GM21528 (cell line): Measurements from ENCODE around the gene SSC5D.

Experiments used
- ATAC-seq: cut with Tn5 transposase; IDR thresholded peaks from one replicate; pipeline ENCODE4 v1.9.1; 2021; ENCODE audit warnings: mild to moderate bottlenecking, moderate library complexity; ENCODE audit not compliant: unreplicated experiment, low FRiP score

SSC5D gene

GRCh38 chr19:55472463-55472862, 15.8 kb upstream of the SSC5D start:
- ATAC-seq: no peak

DNA sequence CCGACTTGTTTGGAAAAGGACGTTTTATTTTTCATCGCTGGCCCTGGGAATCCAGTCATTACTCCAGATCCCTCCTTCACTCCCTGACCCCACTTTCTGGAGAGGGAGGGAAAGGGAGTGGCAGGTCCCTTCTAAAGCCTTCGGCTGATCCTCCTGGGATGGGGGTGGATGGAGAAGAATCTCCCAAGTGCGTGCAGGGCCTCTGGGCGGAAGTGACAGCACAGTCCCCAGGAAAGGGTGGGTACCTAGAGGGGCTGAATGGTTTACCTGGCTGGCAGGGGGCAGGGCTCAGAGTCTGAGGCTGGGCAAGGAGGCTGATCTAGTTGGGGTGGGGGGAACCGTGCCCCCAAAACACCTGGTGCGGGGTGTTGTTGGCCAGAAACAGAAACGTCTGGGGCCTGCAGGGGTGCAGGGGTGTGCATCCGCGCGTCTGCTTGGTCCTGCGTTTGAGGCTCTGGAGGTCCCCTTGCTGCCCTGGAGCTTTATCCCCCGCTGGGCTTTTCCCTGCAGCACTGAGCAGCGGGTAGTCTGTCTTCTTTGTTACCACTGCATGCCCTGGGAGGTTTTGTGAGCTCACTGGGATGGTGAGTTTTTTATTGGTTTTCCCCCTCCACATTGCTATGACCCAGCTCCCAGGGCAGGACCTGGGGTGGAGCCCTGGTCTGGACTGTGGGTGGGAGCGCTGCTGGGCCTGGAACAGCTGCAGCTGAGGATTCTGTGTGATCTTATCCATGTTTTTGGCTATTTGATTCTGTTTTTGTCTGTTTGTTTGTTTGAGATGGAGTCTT, 14.8 kb upstream of the SSC5D start:
- no peak for ATAC-seq

- no peak for ATAC-seq
Observed at GRCh38 chr19:55474269-55475265, 13.7 kb upstream of the SSC5D start.

GRCh38 chr19:55476100-55476775, 12.0 kb upstream of the SSC5D start, which contains the start of gene ZNF628:
ZNF628 (plus strand) TSS chr19:55476617; CDS start chr19:55479911, 3,294 bp downstream.
- peak; percentile 81 for ATAC-seq

DNA sequence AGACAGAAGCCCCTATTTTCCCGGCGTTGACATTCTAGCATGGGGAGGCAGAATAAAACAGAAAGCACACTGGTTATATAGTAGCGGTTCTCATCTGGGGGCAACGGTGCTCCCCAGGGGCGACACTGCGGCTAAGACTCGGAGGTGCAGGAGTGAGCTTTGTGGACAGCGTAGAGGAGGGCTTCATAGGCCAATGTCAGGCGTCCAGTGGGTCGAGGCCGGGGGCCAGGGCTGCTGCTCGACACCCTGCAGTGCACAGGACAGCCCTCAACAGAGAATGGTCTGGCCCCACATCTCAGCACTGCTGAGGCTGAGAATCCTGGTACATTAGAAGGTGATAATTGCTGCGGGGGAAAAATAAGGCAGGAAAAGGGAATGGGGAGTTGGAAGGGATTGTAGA, 10.3 kb upstream of the SSC5D start:
- no peak for ATAC-seq

- no peak for ATAC-seq
Observed at GRCh38 chr19:55478364-55478763, 9.9 kb upstream of the SSC5D start.

GRCh38 chr19:55479045-55479444, 9.2 kb upstream of the SSC5D start:
- no peak for ATAC-seq

- no peak for ATAC-seq
Observed at GRCh38 chr19:55479451-55480230, 8.6 kb upstream of the SSC5D start.

DNA sequence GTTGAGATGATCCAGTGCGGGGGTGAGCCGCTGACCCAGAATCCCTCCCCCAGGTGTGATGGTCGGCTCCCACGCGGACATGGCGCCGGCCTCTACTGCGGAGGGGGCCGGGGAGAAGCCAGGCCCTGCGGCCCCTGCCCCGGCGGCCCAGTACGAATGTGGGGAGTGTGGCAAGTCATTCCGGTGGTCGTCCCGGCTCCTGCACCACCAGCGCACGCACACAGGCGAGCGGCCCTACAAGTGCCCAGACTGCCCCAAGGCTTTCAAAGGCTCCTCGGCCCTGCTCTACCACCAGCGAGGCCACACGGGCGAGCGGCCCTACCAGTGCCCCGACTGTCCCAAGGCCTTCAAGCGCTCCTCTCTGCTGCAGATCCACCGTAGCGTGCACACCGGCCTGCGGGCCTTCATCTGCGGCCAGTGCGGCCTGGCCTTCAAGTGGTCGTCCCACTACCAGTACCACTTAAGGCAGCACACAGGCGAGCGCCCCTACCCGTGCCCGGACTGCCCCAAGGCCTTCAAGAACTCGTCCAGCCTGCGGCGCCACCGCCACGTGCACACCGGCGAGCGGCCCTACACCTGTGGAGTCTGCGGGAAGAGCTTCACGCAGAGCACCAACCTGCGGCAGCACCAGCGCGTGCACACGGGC, 7.0 kb upstream of the SSC5D start:
- no peak for ATAC-seq

- ATAC-seq: no peak
Observed at GRCh38 chr19:55481794-55482155, 6.5 kb upstream of the SSC5D start.

DNA sequence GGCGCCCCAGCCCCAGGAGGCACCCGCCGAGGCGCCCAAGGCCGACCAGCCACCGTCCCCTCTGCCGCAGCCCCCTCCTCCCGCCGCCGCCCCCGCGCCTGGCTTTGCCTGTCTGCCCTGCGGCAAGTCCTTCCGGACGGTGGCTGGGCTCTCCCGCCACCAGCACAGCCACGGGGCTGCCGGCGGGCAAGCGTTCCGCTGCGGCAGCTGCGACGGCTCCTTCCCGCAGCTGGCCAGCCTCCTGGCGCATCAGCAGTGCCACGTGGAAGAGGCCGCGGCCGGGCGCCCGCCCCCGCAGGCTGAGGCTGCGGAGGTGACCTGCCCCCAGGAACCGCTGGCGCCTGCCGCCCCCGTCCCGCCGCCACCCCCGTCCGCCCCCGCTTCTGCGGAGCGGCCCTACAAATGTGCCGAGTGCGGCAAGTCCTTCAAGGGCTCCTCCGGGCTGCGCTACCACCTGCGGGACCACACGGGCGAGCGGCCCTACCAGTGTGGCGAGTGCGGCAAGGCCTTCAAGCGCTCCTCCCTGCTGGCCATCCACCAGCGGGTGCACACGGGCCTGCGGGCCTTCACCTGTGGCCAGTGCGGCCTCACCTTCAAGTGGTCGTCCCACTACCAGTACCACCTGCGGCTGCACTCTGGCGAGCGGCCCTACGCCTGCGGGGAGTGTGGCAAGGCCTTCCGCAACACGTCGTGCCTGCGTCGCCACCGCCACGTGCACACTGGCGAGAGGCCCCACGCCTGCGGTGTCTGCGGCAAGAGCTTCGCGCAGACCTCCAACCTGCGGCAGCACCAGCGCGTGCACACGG, 5.9 kb upstream of the SSC5D start:
- no peak for ATAC-seq

DNA sequence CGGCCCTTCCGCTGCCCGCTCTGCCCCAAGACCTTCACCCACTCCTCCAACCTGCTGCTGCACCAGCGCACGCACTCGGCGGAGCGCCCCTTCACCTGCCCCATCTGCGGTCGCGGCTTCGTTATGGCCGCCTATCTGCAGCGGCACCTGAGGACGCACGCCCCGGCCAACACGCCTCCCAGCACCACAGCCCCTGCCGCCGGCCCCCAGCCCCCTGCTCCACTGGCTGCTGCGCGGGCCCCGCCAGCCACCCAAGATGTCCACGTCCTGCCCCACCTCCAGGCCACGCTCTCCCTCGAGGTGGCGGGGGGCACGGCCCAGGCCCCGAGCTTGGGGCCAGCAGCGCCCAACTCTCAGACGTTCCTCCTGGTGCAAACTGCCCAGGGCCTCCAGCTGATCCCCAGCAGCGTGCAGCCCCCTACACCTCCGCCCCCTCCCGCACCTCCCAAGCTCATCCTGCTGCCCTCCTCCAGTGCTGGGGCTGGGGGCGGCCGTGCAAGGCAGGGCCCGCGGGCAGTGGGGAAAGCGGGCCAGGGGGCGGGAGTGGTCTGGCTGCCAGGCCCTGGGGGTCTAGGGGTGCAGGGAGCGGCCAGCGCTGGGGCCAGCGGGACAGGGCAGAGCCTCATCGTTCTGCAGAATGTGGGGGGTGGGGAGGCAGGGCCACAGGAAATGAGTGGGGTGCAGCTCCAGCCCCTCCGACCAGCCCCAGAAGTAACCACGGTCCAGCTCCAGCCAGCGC, 5.1 kb upstream of the SSC5D start:
- no peak for ATAC-seq

DNA sequence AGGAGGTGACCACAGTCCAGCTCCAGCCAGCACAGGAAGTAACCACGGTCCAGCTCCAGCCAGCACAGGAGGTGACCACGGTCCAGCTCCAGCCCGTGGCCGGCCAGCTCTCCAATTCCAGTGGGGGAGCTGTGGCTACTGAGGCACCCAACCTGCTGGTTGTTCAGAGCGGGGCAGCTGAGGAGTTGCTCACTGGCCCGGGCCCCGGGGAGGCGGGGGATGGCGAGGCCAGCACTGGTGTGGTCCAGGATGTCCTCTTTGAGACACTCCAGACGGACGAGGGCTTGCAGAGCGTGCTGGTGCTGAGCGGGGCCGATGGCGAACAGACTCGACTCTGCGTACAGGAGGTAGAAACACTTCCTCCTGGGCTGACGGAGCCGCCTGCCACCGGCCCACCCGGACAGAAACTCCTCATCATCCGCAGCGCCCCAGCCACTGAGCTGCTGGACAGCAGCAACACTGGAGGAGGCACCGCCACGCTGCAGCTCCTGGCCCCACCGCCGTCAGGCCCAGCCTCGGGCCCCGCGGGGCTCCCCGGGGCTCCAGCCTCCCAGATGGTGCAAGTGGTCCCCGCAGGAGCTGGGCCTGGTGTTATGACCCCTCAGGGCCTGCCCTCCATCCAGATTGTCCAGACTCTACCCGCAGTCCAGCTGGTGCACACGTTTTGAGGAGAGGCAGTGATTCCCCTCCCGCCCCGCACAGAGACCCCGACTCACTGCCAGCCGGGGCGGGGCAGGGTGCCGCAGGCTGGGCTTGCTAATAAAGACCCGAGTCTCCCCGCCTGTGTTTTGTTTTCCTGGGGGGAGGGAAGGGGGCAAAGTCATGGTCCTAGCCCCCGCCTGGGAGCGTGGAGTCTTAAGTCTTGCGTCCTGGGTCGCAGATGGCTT, 4.3 kb upstream of the SSC5D start:
- no peak for ATAC-seq

- no peak for ATAC-seq
Observed at GRCh38 chr19:55484593-55485438, 3.4 kb upstream of the SSC5D start, which contains the start of gene NAT14. NAT14 (plus strand) TSS chr19:55485188; CDS start chr19:55485709, 521 bp downstream.

GRCh38 chr19:55485439-55486011, 2.7 kb upstream of the SSC5D start:
- ATAC-seq: no peak
